Karpas-422 (cell line): ENCODE data around the gene TUBA4B. TPM values are rescaled to one million over a fixed set of nuclear protein-coding genes. Genes with fewer than 3 reads are reported as not detected.

Source experiments
- DNase-seq: peaks from one replicate; pipeline ENCODE4 v3.0.0-alpha.2; 2015
- H2AFZ ChIP-seq: fragments of 200-600 bp; sonication (generic); 2 replicates; pipeline ENCODE4 v1.6.1; 2014; ENCODE audit warnings: antibody characterized with exemption, low read length, mixed read lengths
- H3K27ac ChIP-seq: fragments of 200-600 bp; sonication (generic); 2 replicates; pipeline ENCODE4 v1.5.1; 2014; ENCODE audit warnings: mild to moderate bottlenecking, low read length, moderate library complexity
- H3K27me3 ChIP-seq: fragments of 200-600 bp; sonication (generic); 2 replicates; pipeline ENCODE4 v1.6.1; 2014; ENCODE audit warnings: low read length, mixed read lengths
- H3K36me3 ChIP-seq: fragments of 200-600 bp; sonication (generic); 2 replicates; pipeline ENCODE4 v1.6.1; 2014; ENCODE audit warnings: low read length, mixed read lengths; ENCODE audit not compliant: insufficient read depth
- H3K4me1 ChIP-seq: fragments of 200-600 bp; sonication (generic); 2 replicates; pipeline ENCODE4 v1.6.1; 2014; ENCODE audit warnings: mild to moderate bottlenecking, low read length, mixed read lengths
- H3K4me2 ChIP-seq: fragments of 200-600 bp; sonication (generic); 2 replicates; pipeline ENCODE4 v1.6.1; 2014; ENCODE audit warnings: low read length, low read depth, mild to moderate bottlenecking; ENCODE audit not compliant: poor library complexity, severe bottlenecking
- H3K4me3 ChIP-seq: fragments of 200-600 bp; sonication (generic); 2 replicates; pipeline ENCODE4 v1.5.1; 2014; ENCODE audit warnings: mild to moderate bottlenecking, antibody characterized with exemption, low read length, mixed read lengths
- H3K79me2 ChIP-seq: fragments of 200-600 bp; sonication (generic); 2 replicates; pipeline ENCODE4 v1.6.1; 2014; ENCODE audit warnings: mild to moderate bottlenecking, low read length, mixed read lengths
- H3K9ac ChIP-seq: fragments of 200-600 bp; sonication (generic); 2 replicates; pipeline ENCODE4 v1.6.0; 2014; ENCODE audit warnings: low read length
- H3K9me2 ChIP-seq: fragments of 200-600 bp; sonication (generic), shearing (Covaris generic); replicated peaks from 2 replicates; pipeline ENCODE4 v1.6.0; 2014; ENCODE audit warnings: mild to moderate bottlenecking, low read length, moderate library complexity; ENCODE audit not compliant: insufficient read depth
- H3K9me3 ChIP-seq: fragments of 300-700, 200-600 bp; sonication (generic); 2 replicates; pipeline ENCODE4 v1.6.1; 2014; ENCODE audit warnings: low read length, mixed read lengths
- H4K20me1 ChIP-seq: fragments of 200-600 bp; sonication (generic); 2 replicates; pipeline ENCODE4 v1.6.1; 2014; ENCODE audit warnings: mild to moderate bottlenecking, antibody characterized with exemption, low read length, low read depth; ENCODE audit not compliant: insufficient read depth
- total RNA-seq: library from RNA; depleted of rRNA; stranded (reverse); fragments of >200 nt; shearing (Covaris generic); gene quantifications from 2 replicates; pipeline ENCODE4 v1.2.3, GENCODE V29; 2014; ENCODE audit warnings: low replicate concordance

The TUBA4B gene
- total RNA-seq, 1 experiment from 2014 or later, result not detected

DNA sequence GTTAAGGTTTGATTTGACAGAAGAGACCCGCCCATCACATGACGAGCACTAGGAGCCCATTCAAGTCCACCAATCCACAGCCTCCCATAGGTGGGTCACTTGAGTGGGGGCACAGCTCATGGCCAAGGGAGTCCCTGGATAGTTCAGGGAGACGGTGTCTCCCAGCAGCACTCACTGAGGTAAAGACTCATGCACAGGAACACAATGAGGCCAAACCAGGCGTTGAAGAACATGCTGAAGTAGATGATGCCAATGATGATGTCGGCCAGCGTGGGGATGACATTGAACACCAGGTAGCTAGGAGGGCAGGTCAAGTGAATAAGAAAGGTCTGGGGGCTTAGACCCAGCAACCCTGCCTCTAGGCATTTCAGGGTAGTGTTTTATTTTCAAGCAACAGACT is 38.3 kb upstream of the TUBA4B start:
- H3K27me3 ChIP-seq, result no peaks in the 10 kb centered on the region
- peaks cover 28% of the 10 kb centered on the region for H3K36me3 ChIP-seq
- H3K27ac ChIP-seq, result no peak overlapping the region
- H3K4me2 ChIP-seq, result no peak overlapping the region
- DNase-seq, result no peak
- H3K4me3 ChIP-seq, result no peak overlapping the region
- H2AFZ ChIP-seq, result no peak overlapping the region
- no peaks in the 10 kb centered on the region for H3K9me3 ChIP-seq
- H3K79me2 ChIP-seq, result peaks cover 27% of the 10 kb centered on the region
- H3K9ac ChIP-seq, result no peak overlapping the region
- no peaks in the 10 kb centered on the region for H3K9me2 ChIP-seq
- H3K4me1 ChIP-seq, result peaks cover 26% of the 10 kb centered on the region
- no peaks in the 10 kb centered on the region for H4K20me1 ChIP-seq

DNA sequence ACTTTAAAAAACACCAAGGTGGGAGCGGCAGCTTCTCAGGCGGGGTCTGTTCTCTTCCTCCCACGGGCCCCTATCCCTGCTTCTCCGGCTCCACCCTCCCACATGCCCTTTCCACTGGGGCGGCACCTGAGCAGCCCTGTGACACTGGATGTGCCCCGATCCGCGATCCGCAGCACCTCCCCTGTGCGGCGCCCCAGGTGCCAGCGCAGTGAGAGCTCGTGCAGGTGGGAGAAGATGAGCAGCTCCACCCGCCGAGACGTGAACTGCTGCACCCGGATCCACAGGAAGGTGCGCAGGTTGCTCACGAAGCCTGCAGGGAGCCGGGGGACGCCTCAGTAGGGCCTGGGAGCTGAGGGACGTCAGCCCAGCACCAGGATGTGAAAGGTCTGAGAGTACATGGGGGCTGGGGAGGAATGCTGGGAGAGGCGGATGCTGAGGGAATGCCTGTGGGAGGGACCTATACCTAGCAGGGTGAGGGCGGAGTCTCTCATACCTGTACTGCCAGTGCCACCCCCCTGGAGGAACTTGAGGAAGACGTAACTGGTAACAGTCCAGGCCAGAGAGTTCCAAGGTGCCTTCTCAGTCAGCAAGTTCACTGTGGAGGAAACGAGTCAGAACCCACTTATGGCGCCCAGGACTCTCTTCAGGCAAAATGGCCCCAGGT is 37.0 kb upstream of the TUBA4B start:
- Histone ChIP-seq H3K79me2 (peaks cover 27% of the 10 kb centered on the region), H3K9ac (no peak overlapping the region), H3K4me2 (no peak overlapping the region), H3K9me2 (no peaks in the 10 kb centered on the region), H3K27me3 (no peaks in the 10 kb centered on the region), H2AFZ (no peak overlapping the region), H3K27ac (no peak overlapping the region), H3K9me3 (no peaks in the 10 kb centered on the region), H4K20me1 (no peaks in the 10 kb centered on the region), H3K4me1 (peaks cover 26% of the 10 kb centered on the region), H3K36me3 (peaks cover 28% of the 10 kb centered on the region), H3K4me3 (no peak overlapping the region)
- DNase-seq, result no peak

DNA sequence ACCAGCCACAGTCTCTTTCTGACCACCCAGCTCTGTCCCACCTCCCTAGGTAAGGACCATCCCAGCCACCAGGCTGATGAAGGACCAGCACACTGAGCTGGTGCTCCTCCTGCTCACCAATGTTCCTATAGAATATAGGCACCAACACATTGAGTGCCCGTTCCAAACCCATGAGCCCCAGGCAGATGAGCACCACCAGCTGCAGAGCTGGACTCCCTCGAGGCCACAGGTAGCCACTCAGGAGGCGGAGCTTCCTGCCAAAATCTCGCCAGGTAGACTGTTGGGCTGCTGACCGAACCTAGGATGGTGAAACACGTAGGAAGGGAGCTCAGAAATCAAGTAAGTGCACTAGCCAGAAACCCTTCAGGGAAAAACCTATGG is 36.5 kb upstream of the TUBA4B start:
- no peak overlapping the region for H3K9ac ChIP-seq
- H3K4me1 ChIP-seq, result peaks cover 26% of the 10 kb centered on the region
- no peak overlapping the region for H2AFZ ChIP-seq
- H3K9me2 ChIP-seq, result no peaks in the 10 kb centered on the region
- no peak overlapping the region for H3K27ac ChIP-seq
- no peaks in the 10 kb centered on the region for H3K9me3 ChIP-seq
- H3K27me3 ChIP-seq, result no peaks in the 10 kb centered on the region
- peaks cover 27% of the 10 kb centered on the region for H3K79me2 ChIP-seq
- H3K4me3 ChIP-seq, result no peak overlapping the region
- peaks cover 28% of the 10 kb centered on the region for H3K36me3 ChIP-seq
- no peak for DNase-seq
- no peaks in the 10 kb centered on the region for H4K20me1 ChIP-seq
- H3K4me2 ChIP-seq, result no peak overlapping the region

DNA sequence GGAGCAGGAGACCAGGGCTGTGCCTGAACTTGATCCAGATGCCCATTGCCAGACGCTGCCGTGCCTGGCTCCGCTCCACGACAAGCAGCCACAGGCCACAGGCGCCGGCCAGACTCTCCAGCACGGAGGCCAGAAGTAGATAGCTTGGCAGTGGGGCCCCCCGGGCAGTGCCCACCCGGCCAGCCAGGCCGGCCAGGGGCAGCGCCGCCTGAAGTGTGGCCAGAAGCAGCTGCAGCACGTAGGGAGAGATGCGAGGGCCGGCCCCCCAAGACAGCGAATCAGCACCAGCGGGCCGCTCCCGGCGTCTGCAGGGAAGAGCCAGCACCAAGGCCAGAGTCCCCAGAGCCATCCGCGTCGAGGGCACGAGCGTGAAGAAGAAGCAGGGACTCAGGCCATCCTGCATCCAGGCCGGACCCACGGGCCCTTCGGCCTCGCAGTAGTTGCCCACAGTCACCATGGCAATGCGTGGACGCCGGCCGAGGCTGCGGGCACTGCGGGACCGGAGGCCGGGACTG is 34.8 kb upstream of the TUBA4B start:
- H3K4me2 ChIP-seq, result peak overlapping the region; percentile 82
- peak overlapping the region; percentile 75 for H3K4me3 ChIP-seq
- H3K9ac ChIP-seq, result peak overlapping the region; percentile 80
- H3K27me3 ChIP-seq, result no peaks in the 10 kb centered on the region
- no peaks in the 10 kb centered on the region for H3K9me2 ChIP-seq
- H2AFZ ChIP-seq, result no peak overlapping the region
- DNase-seq, result no peak
- peaks cover 26% of the 10 kb centered on the region for H3K4me1 ChIP-seq
- no peaks in the 10 kb centered on the region for H3K9me3 ChIP-seq
- peaks cover 24% of the 10 kb centered on the region; the same call in 1 of the 2 replicates for H3K36me3 ChIP-seq
- peaks cover 27% of the 10 kb centered on the region for H3K79me2 ChIP-seq
- no peaks in the 10 kb centered on the region for H4K20me1 ChIP-seq
- peak overlapping the region; percentile 51; the same call in 1 of the 2 replicates for H3K27ac ChIP-seq

DNA sequence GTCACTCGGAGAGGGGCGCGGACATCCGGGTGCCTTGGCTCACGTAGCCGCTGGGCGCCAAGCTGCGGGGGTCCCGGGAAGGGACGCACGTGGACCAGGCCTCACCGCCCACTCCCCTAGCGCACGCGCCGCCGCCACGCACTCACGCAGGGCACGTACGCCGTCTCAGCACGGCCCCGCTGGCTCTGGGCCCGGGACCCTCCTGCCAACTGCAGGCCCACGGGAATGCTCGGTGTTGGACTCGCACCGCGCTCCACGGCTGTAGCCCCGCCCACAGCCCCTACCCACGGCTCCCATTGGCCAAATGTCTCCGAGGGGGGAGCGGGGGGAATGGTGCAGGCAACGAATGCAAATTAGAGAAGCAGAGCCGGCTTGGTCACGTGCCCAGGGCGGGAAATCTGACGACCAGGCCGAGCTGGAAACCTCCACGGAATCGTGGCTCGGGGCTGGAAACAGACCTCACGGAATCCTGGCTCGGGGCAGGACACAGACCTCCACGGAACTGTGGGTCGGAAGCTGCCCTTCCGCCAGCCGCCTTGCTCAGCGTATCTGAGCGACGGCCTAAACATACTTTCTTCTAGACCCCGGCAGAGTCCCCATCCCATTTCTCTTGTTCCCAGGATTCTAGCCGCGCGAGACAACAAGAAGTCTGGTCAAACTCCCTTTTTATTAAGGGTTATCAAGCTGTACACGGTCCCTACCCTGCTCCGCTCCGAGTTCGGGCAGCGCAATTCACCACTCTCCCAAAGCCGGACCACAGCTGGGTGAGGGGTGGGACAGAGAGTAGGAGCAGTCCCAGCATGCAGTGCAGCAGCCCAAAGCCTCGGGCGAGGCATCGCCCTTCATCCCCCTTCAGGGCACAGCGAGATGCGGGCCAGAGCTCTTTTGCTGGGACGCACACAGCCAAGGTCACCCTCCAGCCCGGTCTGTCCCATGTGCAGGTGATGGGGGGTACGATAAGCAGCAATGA is 34.0 kb upstream of the TUBA4B start, which contains the start of gene ABCB6:
TSS of gene ABCB6 (minus strand) at position 227 of the 970 bp plus-strand sequence. CDS start 285 bp downstream, outside the sequence.
- Histone ChIP-seq H3K4me2 (peak within 1 kb of the TSS; percentile 82), H3K27me3 (no peaks in the 10 kb centered on the region), H3K9me3 (no peaks in the 10 kb centered on the region), H3K4me3 (peak within 1 kb of the TSS; percentile 75), H3K4me1 (peaks cover 26% of the 10 kb centered on the region), H3K79me2 (peaks cover 27% of the 10 kb centered on the region), H4K20me1 (no peaks in the 10 kb centered on the region), H3K27ac (peak within 1 kb of the TSS; percentile 51; the same call in 1 of the 2 replicates), H3K9ac (peak within 1 kb of the TSS; percentile 80), H3K36me3 (peaks cover 21% of the 10 kb centered on the region; the same call in 1 of the 2 replicates), H2AFZ (no peak within 1 kb of the TSS), H3K9me2 (no peaks in the 10 kb centered on the region)
- peak; percentile 98 for DNase-seq

DNA sequence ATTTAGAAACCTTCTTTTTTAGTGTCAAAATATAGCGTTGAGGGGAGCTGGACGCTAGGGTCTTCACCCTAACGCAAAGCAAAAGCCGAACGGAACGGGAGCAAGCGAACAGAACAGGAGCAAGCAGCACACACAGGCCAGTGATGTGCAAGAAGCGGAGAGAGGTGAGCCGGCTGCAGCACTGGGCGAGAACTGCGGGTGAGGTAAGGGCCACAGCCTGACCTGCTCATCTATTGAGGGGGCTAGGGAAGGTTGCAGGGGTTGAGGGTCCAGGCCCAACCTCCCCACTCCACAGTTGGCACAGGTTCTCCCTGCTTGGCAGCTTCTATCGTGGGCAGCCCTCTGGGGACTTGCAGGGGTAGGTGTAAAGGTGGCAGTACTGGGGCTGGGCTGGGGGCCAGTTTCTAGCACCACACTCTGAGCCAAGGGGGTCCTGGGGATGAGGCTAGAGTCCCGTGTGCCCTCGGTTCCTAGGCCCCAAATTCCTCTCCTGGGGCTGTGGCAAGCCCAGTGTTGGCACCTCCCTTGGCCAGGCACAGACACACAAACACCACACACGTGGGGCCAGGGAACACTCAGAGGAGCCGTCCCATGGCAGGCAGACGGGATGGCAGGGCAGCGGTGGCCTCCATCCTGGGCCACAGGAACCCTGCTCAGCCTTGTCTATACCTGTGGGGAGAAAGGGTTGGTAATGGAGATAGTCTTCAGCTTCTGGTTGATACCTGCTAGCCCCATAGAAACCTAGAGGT is 33.1 kb upstream of the TUBA4B start:
- no peak overlapping the region for H3K9ac ChIP-seq
- H4K20me1 ChIP-seq, result no peaks in the 10 kb centered on the region
- H3K4me1 ChIP-seq, result peaks cover 26% of the 10 kb centered on the region
- no peak for DNase-seq
- H3K27me3 ChIP-seq, result no peaks in the 10 kb centered on the region
- H3K79me2 ChIP-seq, result peaks cover 27% of the 10 kb centered on the region
- H3K9me3 ChIP-seq, result no peaks in the 10 kb centered on the region
- H3K4me3 ChIP-seq, result no peak overlapping the region
- H3K4me2 ChIP-seq, result no peak overlapping the region
- H2AFZ ChIP-seq, result no peak overlapping the region
- no peak overlapping the region for H3K27ac ChIP-seq
- H3K9me2 ChIP-seq, result no peaks in the 10 kb centered on the region
- peaks cover 17% of the 10 kb centered on the region; the same call in 1 of the 2 replicates for H3K36me3 ChIP-seq

DNA sequence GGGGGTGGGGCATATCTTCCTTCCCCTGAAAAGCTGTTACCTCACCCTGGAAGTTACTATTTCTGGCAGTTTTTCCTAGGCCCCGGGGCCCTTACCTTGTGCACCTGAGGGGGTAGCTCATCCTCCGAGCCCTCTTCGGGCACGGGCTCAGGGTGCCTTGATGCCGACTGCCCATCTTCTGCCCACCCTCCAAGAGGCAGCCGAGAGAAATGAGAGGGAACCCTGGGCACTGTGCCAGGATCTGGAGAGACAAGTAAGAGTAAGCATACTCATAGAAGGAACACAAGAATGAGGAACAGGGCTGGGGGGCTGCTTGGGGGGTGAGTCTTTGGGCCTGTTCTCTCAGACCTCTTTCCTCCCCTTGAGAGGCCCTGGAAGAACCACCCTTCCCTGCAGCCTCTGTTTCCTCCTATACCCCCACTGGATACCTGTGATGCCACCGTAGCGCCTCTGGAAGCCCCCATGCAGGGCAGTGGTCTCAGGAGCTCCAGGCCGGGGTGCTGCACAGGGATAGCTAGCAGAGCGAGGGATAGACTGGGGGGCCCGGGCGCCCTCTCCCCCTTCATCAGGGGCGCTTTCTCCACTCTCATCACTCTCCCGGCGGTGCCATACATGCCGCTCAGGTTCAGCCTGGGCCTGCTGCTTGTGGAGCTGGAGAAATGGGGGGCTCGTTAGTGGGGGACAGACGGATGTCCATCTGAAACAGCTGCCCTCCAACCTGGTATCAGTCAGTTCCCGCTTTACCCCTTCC is 32.2 kb upstream of the TUBA4B start:
- H3K9me2 ChIP-seq, result no peaks in the 10 kb centered on the region
- DNase-seq, result no peak
- no peaks in the 10 kb centered on the region for H4K20me1 ChIP-seq
- H3K27me3 ChIP-seq, result no peaks in the 10 kb centered on the region
- H3K4me3 ChIP-seq, result no peak overlapping the region
- 0 out of 2 replicates have a peak, but pooled peaks cover 18% of the 10 kb centered on the region for H3K36me3 ChIP-seq
- H3K9ac ChIP-seq, result no peak overlapping the region
- H3K4me1 ChIP-seq, result peaks cover 26% of the 10 kb centered on the region
- H3K79me2 ChIP-seq, result peaks cover 22% of the 10 kb centered on the region
- no peak overlapping the region for H2AFZ ChIP-seq
- H3K4me2 ChIP-seq, result no peak overlapping the region
- H3K9me3 ChIP-seq, result no peaks in the 10 kb centered on the region
- no peak overlapping the region for H3K27ac ChIP-seq
